ENCODE data around the gene C2orf68.
"Not testable (repeated sequence)": the region's sequence is repeated elsewhere in the genome, so short reads cannot be mapped to it uniquely, and the experiment has no call there.

The C2orf68 gene

GRCh38 chr2:85628658-85629057 is 16.8 kb upstream of the C2orf68 start:
- DNase-seq (ENCODE audit: low read depth), result no peak

- no peak for DNase-seq (ENCODE audit: low read depth)
Measured at GRCh38 chr2:85623991-85624390, 12.1 kb upstream of the C2orf68 start.

- DNase-seq (ENCODE audit: low read depth), result no peak
Measured at GRCh38 chr2:85621338-85621737, 9.5 kb upstream of the C2orf68 start.

GRCh38 chr2:85619617-85620016 is 7.8 kb upstream of the C2orf68 start:
- no peak for DNase-seq (ENCODE audit: low read depth)

- not testable (repeated sequence) for DNase-seq (ENCODE audit: low read depth)
Measured at GRCh38 chr2:85617723-85618122, 5.9 kb upstream of the C2orf68 start.

GRCh38 chr2:85615413-85615728 is 3.5 kb upstream of the C2orf68 start:
- no peak for DNase-seq (ENCODE audit: low read depth)

GRCh38 chr2:85614757-85615156 is 2.9 kb upstream of the C2orf68 start:
- DNase-seq (ENCODE audit: low read depth), result not testable (repeated sequence)

GRCh38 chr2:85613717-85614515 is 2.0 kb upstream of the C2orf68 start:
- DNase-seq (ENCODE audit: low read depth), result no peak

GRCh38 chr2:85611217-85611704 is 605 bp downstream of the C2orf68 start:
- no peak for DNase-seq (ENCODE audit: low read depth)

GRCh38 chr2:85607268-85608215 is 4.3 kb downstream of the C2orf68 start:
- no peak for DNase-seq (ENCODE audit: low read depth)

- no peak for DNase-seq (ENCODE audit: low read depth)
Measured at GRCh38 chr2:85606116-85606455, 5.8 kb downstream of the C2orf68 start.

- DNase-seq (ENCODE audit: low read depth), result no peak
Measured at GRCh38 chr2:85605406-85606115, 6.3 kb downstream of the C2orf68 start.

GRCh38 chr2:85604568-85605339 is 7.1 kb downstream of the C2orf68 start:
- no peak for DNase-seq (ENCODE audit: low read depth)

- not testable (repeated sequence) for DNase-seq (ENCODE audit: low read depth)
Measured at GRCh38 chr2:85604133-85604444, 7.8 kb downstream of the C2orf68 start.

GRCh38 chr2:85602476-85603234 is 9.2 kb downstream of the C2orf68 start, which contains the start of gene TMEM150A:
TSS of gene TMEM150A (minus strand) at chr2:85602698. CDS start at chr2:85601948, 750 bp downstream.
- peak; percentile 78 for DNase-seq (ENCODE audit: low read depth)

GRCh38 chr2:85601771-85602475 is 9.9 kb downstream of the C2orf68 start:
- no peak for DNase-seq (ENCODE audit: low read depth)

- DNase-seq (ENCODE audit: low read depth), result no peak
Measured at GRCh38 chr2:85600951-85601770, 10.7 kb downstream of the C2orf68 start.

- no peak for DNase-seq (ENCODE audit: low read depth)
Measured at GRCh38 chr2:85600235-85600575, 11.7 kb downstream of the C2orf68 start.

- no peak for DNase-seq (ENCODE audit: low read depth)
Measured at GRCh38 chr2:85599468-85600234, 12.2 kb downstream of the C2orf68 start.
